MM.1S (cell line): ENCODE results near the gene NEK5.

ENCODE experiments used
- DNase-seq: peaks from one replicate; pipeline ENCODE4 v3.0.0-alpha.2; 2015
- H2AFZ ChIP-seq: fragments of 300-600 bp; sonication (generic); 2 replicates; pipeline ENCODE4 v1.6.0; 2016; ENCODE audit warnings: antibody characterized with exemption, low read length
- H3F3A ChIP-seq: fragments of 300-600 bp; sonication (generic); 2 replicates; pipeline ENCODE4 v1.6.1; 2016; ENCODE audit warnings: mild to moderate bottlenecking, antibody characterized with exemption, low read length, moderate library complexity, mixed read lengths; ENCODE audit not compliant: insufficient read depth
- H3K27ac ChIP-seq: fragments of 300-600 bp; sonication (generic); 2 replicates; pipeline ENCODE4 v1.5.1; 2016; ENCODE audit warnings: mild to moderate bottlenecking, low read length
- H3K27me3 ChIP-seq: fragments of 300-600 bp; sonication (generic); replicated peaks from 2 replicates; pipeline ENCODE4 v1.6.0; 2016; ENCODE audit warnings: low read length; ENCODE audit not compliant: insufficient read depth
- H3K36me3 ChIP-seq: fragments of 300-600 bp; sonication (generic); replicated peaks from 2 replicates; pipeline ENCODE4 v1.6.1; 2016; ENCODE audit warnings: mild to moderate bottlenecking, low read length, mixed read lengths; ENCODE audit not compliant: insufficient read depth
- H3K4me1 ChIP-seq: fragments of 300-600 bp; sonication (generic); 2 replicates; pipeline ENCODE4 v1.6.1; 2016; ENCODE audit warnings: low read length, mixed read lengths
- H3K4me2 ChIP-seq: fragments of 300-600 bp; sonication (generic); 2 replicates; pipeline ENCODE4 v1.6.0; 2016; ENCODE audit warnings: low read depth, low read length
- H3K4me3 ChIP-seq: fragments of 300-600 bp; sonication (generic); 2 replicates; pipeline ENCODE4 v1.5.1; 2016; ENCODE audit warnings: low read length, mixed read lengths
- H3K79me2 ChIP-seq: fragments of 300-600 bp; sonication (generic); 2 replicates; pipeline ENCODE4 v1.6.1; 2016; ENCODE audit warnings: mixed run types, low read length, mixed read lengths
- H3K9ac ChIP-seq: fragments of 300-600 bp; sonication (generic); 2 replicates; pipeline ENCODE4 v1.6.1; 2016; ENCODE audit warnings: low read length, mixed read lengths
- H3K9me2 ChIP-seq: fragments of 300-600 bp; sonication (generic); replicated peaks from 2 replicates; pipeline ENCODE4 v1.6.1; 2016; ENCODE audit warnings: mild to moderate bottlenecking, low read length, mixed read lengths; ENCODE audit not compliant: insufficient read depth
- H3K9me3 ChIP-seq: fragments of 300-600 bp; sonication (generic); replicated peaks from 2 replicates; pipeline ENCODE4 v1.6.1; 2016; ENCODE audit warnings: mild to moderate bottlenecking, low read length, mixed read lengths; ENCODE audit not compliant: insufficient read depth
- H4K20me1 ChIP-seq: fragments of 300-600 bp; sonication (generic); 2 replicates; pipeline ENCODE4 v1.6.1; 2016; ENCODE audit warnings: mild to moderate bottlenecking, low read length, moderate library complexity, mixed read lengths; ENCODE audit not compliant: insufficient read depth
- CTCF ChIP-seq: fragments of 300-600 bp; sonication (generic); IDR thresholded peaks from 2 replicates; pipeline ENCODE4 v1.5.1; 2016; ENCODE audit warnings: antibody characterized with exemption, low read length, mixed read lengths
- EZH2 ChIP-seq: fragments of 300-600 bp; sonication (generic); optimal IDR thresholded peaks from 2 replicates; pipeline ENCODE3; 2017; ENCODE audit warnings: low read depth, mild to moderate bottlenecking, antibody characterized with exemption, low read length, mixed read lengths
- EZH2phosphoT487 ChIP-seq: fragments of 300-600 bp; sonication (generic); IDR thresholded peaks from 2 replicates; pipeline ENCODE4 v1.6.1; 2018; ENCODE audit warnings: antibody characterized with exemption, low read length

The NEK5 gene

GRCh38 chr13:52156724-52157261, 27.9 kb upstream of the NEK5 start:
- H4K20me1 ChIP-seq: no peaks in the 10 kb centered on the region
- TF ChIP-seq EZH2phosphoT487 (no peak), EZH2 (no peak), CTCF (no peak)
- H3K9me2 ChIP-seq: no peaks in the 10 kb centered on the region
- no peaks in the 10 kb centered on the region for H3K79me2 ChIP-seq
- H3K27me3 ChIP-seq: no peaks in the 10 kb centered on the region
- no peaks in the 10 kb centered on the region for H3K9me3 ChIP-seq
- no peak overlapping the region for H3K27ac ChIP-seq
- DNase-seq: no peak
- no peaks in the 10 kb centered on the region for H3F3A ChIP-seq
- no peak overlapping the region for H3K4me3 ChIP-seq
- no peak overlapping the region for H3K4me2 ChIP-seq
- H3K4me1 ChIP-seq: 0 out of 2 replicates have a peak, but pooled peaks cover 4% of the 10 kb centered on the region
- no peak overlapping the region for H3K9ac ChIP-seq
- H3K36me3 ChIP-seq: no peaks in the 10 kb centered on the region
- no peak overlapping the region for H2AFZ ChIP-seq

GRCh38 chr13:52155177-52155576, 26.3 kb upstream of the NEK5 start:
- no peaks in the 10 kb centered on the region for H3F3A ChIP-seq
- DNase-seq: no peak
- H3K9me2 ChIP-seq: no peaks in the 10 kb centered on the region
- no peak overlapping the region for H2AFZ ChIP-seq
- 0 out of 2 replicates have a peak, but pooled peaks cover 4% of the 10 kb centered on the region for H3K4me1 ChIP-seq
- H3K36me3 ChIP-seq: no peaks in the 10 kb centered on the region
- H3K4me3 ChIP-seq: no peak overlapping the region
- H3K27ac ChIP-seq: no peak overlapping the region
- no peak for TF ChIP-seq EZH2
- TF ChIP-seq EZH2phosphoT487: no peak
- no peak for TF ChIP-seq CTCF
- no peaks in the 10 kb centered on the region for H3K9me3 ChIP-seq
- H4K20me1 ChIP-seq: no peaks in the 10 kb centered on the region
- H3K9ac ChIP-seq: no peak overlapping the region
- no peak overlapping the region for H3K4me2 ChIP-seq
- no peaks in the 10 kb centered on the region for H3K79me2 ChIP-seq
- no peaks in the 10 kb centered on the region for H3K27me3 ChIP-seq

GRCh38 chr13:52147225-52147624, 18.4 kb upstream of the NEK5 start:
- no peak overlapping the region for H3K4me3 ChIP-seq
- H3K79me2 ChIP-seq: no peaks in the 10 kb centered on the region
- no peak overlapping the region for H3K4me2 ChIP-seq
- no peaks in the 10 kb centered on the region for H3K4me1 ChIP-seq
- no peak for TF ChIP-seq EZH2
- no peak for TF ChIP-seq EZH2phosphoT487
- TF ChIP-seq CTCF: no peak
- no peaks in the 10 kb centered on the region for H3F3A ChIP-seq
- no peaks in the 10 kb centered on the region for H3K9me3 ChIP-seq
- H2AFZ ChIP-seq: no peak overlapping the region
- no peaks in the 10 kb centered on the region for H3K36me3 ChIP-seq
- H3K9me2 ChIP-seq: no peaks in the 10 kb centered on the region
- H3K27me3 ChIP-seq: no peaks in the 10 kb centered on the region
- no peak overlapping the region for H3K27ac ChIP-seq
- no peak for DNase-seq
- H4K20me1 ChIP-seq: no peaks in the 10 kb centered on the region
- H3K9ac ChIP-seq: no peak overlapping the region
